ENCODE measurements around the gene POC1A. TPM values are rescaled to one million over a fixed set of nuclear protein-coding genes. Genes with fewer than 3 reads are reported as not detected.

The POC1A gene
- total RNA-seq, 1 experiment from 2014 or later: 32.2 TPM

DNA sequence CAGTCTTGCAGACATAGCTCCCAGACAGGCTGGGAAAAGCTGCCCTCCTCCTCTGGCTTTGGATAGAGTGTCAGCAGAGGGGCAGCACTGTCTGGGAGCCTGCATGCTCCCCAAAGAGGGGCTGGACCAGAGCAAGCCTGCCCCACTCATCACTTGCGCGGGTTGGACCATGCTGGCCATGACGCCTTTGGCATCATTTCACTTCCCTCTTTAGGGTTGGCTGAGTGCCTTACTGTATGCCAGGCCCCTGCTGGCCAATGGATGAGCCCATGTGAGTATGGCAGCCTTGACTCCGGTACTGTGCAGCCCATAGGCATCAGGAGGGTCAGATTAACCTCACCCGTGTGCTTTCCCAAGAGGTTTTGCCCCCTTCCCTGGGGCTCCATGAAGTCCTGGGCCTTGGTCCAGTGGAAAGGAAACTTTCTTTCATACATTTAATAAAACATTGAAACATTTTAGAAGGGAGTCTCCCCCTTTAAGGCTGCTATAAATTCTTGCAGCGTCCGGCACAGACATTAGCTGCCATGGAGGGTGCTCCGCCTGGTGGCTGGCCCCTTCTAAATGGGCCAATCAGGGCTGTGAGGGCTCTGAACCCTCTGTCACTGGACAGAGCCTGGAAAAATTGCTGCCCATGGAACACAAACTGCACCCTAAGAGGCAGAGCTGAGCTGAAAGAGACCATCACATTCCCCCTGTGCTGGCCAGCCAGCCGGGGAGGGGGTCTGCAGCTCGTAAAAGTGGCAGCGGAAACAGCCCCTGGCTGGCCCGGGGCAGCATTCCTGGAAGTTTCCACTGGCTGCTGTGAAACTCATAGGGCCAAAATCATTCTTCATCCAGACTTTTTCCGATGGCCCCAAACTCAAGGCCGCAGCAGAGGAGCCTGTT lies 77.1 kb downstream of the POC1A start:
- ChIA-PET CTCF (no interaction called here), POLR2A (no interaction called here)
- H3K36me3 ChIP-seq (ENCODE audit: control insufficient read depth, insufficient read depth, low read length): no peaks in the 10 kb centered on the region; the same call in 1 of the 2 replicates

DNA sequence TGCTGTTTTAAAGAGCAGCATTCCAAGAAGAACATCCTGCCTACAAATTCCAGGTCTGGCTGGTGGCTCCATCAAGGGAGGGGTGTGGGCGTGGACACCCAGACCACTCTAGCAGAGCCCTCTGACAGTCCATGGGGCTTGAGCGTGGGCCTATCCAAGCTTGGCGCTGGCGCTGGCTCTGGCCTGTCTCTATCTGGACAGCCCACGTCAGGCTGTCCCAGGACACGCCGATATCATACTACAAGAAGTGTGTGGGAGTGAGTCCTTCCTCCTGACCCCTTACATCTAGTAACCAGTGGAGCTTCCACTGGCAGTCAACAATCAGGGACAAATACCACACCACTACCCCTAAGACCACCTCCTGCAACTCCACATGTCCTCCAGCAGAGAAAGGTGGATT lies 80.7 kb downstream of the POC1A start:
- Mint-ChIP-seq H3K36me3 (ENCODE audit: insufficient read depth, unreplicated experiment) (peaks cover 5% of the 10 kb centered on the region), H3K27ac (ENCODE audit: unreplicated experiment) (no peak overlapping the region), H3K4me1 (ENCODE audit: low read depth, unreplicated experiment) (no peaks in the 10 kb centered on the region), H3K9me3 (ENCODE audit: unreplicated experiment) (no peaks in the 10 kb centered on the region), H3K4me3 (ENCODE audit: unreplicated experiment) (no peak overlapping the region), H3K27me3 (ENCODE audit: insufficient read depth, unreplicated experiment) (no peaks in the 10 kb centered on the region)
- Histone ChIP-seq H3K4me3 (ENCODE audit: low read depth, low read length) (no peak overlapping the region), H3K4me1 (no peaks in the 10 kb centered on the region), H3K27me3 (replicated peaks; ENCODE audit: control insufficient read depth, insufficient read depth, low read length) (no peaks in the 10 kb centered on the region), H3K36me3 (ENCODE audit: control insufficient read depth, insufficient read depth, low read length) (no peaks in the 10 kb centered on the region; the same call in 1 of the 2 replicates), H3K9me3 (no peaks in the 10 kb centered on the region)
- intact Hi-C loops (cut with micrococcal nuclease; ENCODE audit: unreplicated experiment): no loop called here
- ChIA-PET POLR2A (no interaction called here), CTCF (no interaction called here)
- BruUV-seq (replicated peaks): no TSS peak
- TF ChIP-seq, protein P1, sequence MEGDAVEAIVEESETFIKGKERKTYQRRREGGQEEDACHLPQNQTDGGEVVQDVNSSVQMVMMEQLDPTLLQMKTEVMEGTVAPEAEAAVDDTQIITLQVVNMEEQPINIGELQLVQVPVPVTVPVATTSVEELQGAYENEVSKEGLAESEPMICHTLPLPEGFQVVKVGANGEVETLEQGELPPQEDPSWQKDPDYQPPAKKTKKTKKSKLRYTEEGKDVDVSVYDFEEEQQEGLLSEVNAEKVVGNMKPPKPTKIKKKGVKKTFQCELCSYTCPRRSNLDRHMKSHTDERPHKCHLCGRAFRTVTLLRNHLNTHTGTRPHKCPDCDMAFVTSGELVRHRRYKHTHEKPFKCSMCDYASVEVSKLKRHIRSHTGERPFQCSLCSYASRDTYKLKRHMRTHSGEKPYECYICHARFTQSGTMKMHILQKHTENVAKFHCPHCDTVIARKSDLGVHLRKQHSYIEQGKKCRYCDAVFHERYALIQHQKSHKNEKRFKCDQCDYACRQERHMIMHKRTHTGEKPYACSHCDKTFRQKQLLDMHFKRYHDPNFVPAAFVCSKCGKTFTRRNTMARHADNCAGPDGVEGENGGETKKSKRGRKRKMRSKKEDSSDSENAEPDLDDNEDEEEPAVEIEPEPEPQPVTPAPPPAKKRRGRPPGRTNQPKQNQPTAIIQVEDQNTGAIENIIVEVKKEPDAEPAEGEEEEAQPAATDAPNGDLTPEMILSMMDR (IDR thresholded peaks at IDR 0.05; ENCODE audit: insufficient read depth in 1 of 2, low read depth in 1 of 2, low read length in 1 of 2, severe bottlenecking in 1 of 2, unreplicated experiment in 1 of 2): no peak
- DNase-seq: no peak

More for the DNA sequence above, 77.1 kb downstream of the POC1A start:
- H3K4me3 Mint-ChIP-seq (ENCODE audit: unreplicated experiment): no peak overlapping the region
- Histone ChIP-seq H3K27me3 (replicated peaks; ENCODE audit: control insufficient read depth, insufficient read depth, low read length) (no peaks in the 10 kb centered on the region), H3K9me3 (no peaks in the 10 kb centered on the region), H3K4me1 (peaks cover 4% of the 10 kb centered on the region), H3K4me3 (ENCODE audit: low read depth, low read length) (no peak overlapping the region)
- H3K36me3 Mint-ChIP-seq (ENCODE audit: insufficient read depth, unreplicated experiment): no peaks in the 10 kb centered on the region
- DNase-seq: no peak
- BruUV-seq (replicated peaks): no TSS peak
- H3K9me3 Mint-ChIP-seq (ENCODE audit: unreplicated experiment): no peaks in the 10 kb centered on the region
- intact Hi-C loops (cut with micrococcal nuclease; ENCODE audit: unreplicated experiment): no loop called here
- peaks cover 7% of the 10 kb centered on the region for H3K4me1 Mint-ChIP-seq (ENCODE audit: low read depth, unreplicated experiment)
- TF ChIP-seq, protein P1 (IDR thresholded peaks at IDR 0.05; ENCODE audit: insufficient read depth in 1 of 2, low read depth in 1 of 2, low read length in 1 of 2, severe bottlenecking in 1 of 2, unreplicated experiment in 1 of 2): no peak
- H3K27ac Mint-ChIP-seq (ENCODE audit: unreplicated experiment): no peak overlapping the region
- no peaks in the 10 kb centered on the region for H3K27me3 Mint-ChIP-seq (ENCODE audit: insufficient read depth, unreplicated experiment)

DNA sequence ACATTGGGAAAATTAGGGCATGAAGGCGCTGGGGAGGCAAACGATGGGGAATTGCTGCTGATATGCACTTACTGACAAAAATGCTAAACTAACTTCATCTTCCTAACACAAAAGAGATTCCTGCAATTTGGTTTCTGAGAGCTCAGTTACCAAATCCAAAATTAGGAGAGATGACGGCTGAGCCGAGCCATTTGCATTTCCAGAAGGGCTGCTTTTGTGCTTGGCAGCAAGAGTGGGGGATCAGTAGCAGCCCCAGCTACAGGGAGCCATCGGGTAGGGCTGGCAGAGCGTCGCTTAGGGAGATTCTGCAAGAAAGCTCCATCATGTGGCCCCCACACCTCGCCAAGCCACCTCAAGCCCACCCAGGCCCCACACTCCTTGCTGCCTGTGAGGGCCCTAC lies 81.8 kb downstream of the POC1A start:
- H3K27ac Mint-ChIP-seq (ENCODE audit: unreplicated experiment): no peak overlapping the region
- H3K4me3 ChIP-seq (ENCODE audit: low read depth, low read length): no peak overlapping the region
- intact Hi-C loops (cut with micrococcal nuclease; ENCODE audit: unreplicated experiment): no loop called here
- no peak for DNase-seq
- peaks cover 5% of the 10 kb centered on the region for H3K36me3 Mint-ChIP-seq (ENCODE audit: insufficient read depth, unreplicated experiment)
- H3K4me1 Mint-ChIP-seq (ENCODE audit: low read depth, unreplicated experiment): no peaks in the 10 kb centered on the region
- H3K9me3 Mint-ChIP-seq (ENCODE audit: unreplicated experiment): no peaks in the 10 kb centered on the region
- H3K27me3 ChIP-seq (replicated peaks; ENCODE audit: control insufficient read depth, insufficient read depth, low read length): no peaks in the 10 kb centered on the region
- ChIA-PET CTCF (interaction anchor here (0.5 kb wide), 1 partner anchor 131 kb away, joined by 4 read pairs; the partner anchor contains the start of gene RRP9), POLR2A (no interaction called here)
- BruUV-seq (replicated peaks): no TSS peak
- no peaks in the 10 kb centered on the region for H3K27me3 Mint-ChIP-seq (ENCODE audit: insufficient read depth, unreplicated experiment)
- H3K9me3 ChIP-seq: no peaks in the 10 kb centered on the region
- no peaks in the 10 kb centered on the region for H3K4me1 ChIP-seq
- H3K4me3 Mint-ChIP-seq (ENCODE audit: unreplicated experiment): no peak overlapping the region
- H3K36me3 ChIP-seq (ENCODE audit: control insufficient read depth, insufficient read depth, low read length): no peaks in the 10 kb centered on the region; the same call in 1 of the 2 replicates
- TF ChIP-seq, protein P1 (IDR thresholded peaks at IDR 0.05; ENCODE audit: insufficient read depth in 1 of 2, low read depth in 1 of 2, low read length in 1 of 2, severe bottlenecking in 1 of 2, unreplicated experiment in 1 of 2): no peak

Data from Caco-2 (cell line).